MM.1S (cell line): Measurements from ENCODE around the gene CEMIP2.
"Not testable (repeated sequence)": the region's sequence is repeated elsewhere in the genome, so short reads cannot be mapped to it uniquely, and the experiment has no call there.

Experiments used
- DNase-seq: peaks from one replicate; pipeline ENCODE4 v3.0.0-alpha.2; 2015
- H2AFZ ChIP-seq: fragments of 300-600 bp; sonication (generic); 2 replicates; pipeline ENCODE4 v1.6.0; 2016; ENCODE audit warnings: antibody characterized with exemption, low read length
- H3F3A ChIP-seq: fragments of 300-600 bp; sonication (generic); 2 replicates; pipeline ENCODE4 v1.6.1; 2016; ENCODE audit warnings: mild to moderate bottlenecking, antibody characterized with exemption, low read length, moderate library complexity, mixed read lengths; ENCODE audit not compliant: insufficient read depth
- H3K27ac ChIP-seq: fragments of 300-600 bp; sonication (generic); 2 replicates; pipeline ENCODE4 v1.5.1; 2016; ENCODE audit warnings: mild to moderate bottlenecking, low read length
- H3K27me3 ChIP-seq: fragments of 300-600 bp; sonication (generic); replicated peaks from 2 replicates; pipeline ENCODE4 v1.6.0; 2016; ENCODE audit warnings: low read length; ENCODE audit not compliant: insufficient read depth
- H3K36me3 ChIP-seq: fragments of 300-600 bp; sonication (generic); replicated peaks from 2 replicates; pipeline ENCODE4 v1.6.1; 2016; ENCODE audit warnings: mild to moderate bottlenecking, low read length, mixed read lengths; ENCODE audit not compliant: insufficient read depth
- H3K4me1 ChIP-seq: fragments of 300-600 bp; sonication (generic); 2 replicates; pipeline ENCODE4 v1.6.1; 2016; ENCODE audit warnings: low read length, mixed read lengths
- H3K4me2 ChIP-seq: fragments of 300-600 bp; sonication (generic); 2 replicates; pipeline ENCODE4 v1.6.0; 2016; ENCODE audit warnings: low read depth, low read length
- H3K4me3 ChIP-seq: fragments of 300-600 bp; sonication (generic); 2 replicates; pipeline ENCODE4 v1.5.1; 2016; ENCODE audit warnings: low read length, mixed read lengths
- H3K79me2 ChIP-seq: fragments of 300-600 bp; sonication (generic); 2 replicates; pipeline ENCODE4 v1.6.1; 2016; ENCODE audit warnings: mixed run types, low read length, mixed read lengths
- H3K9ac ChIP-seq: fragments of 300-600 bp; sonication (generic); 2 replicates; pipeline ENCODE4 v1.6.1; 2016; ENCODE audit warnings: low read length, mixed read lengths
- H3K9me2 ChIP-seq: fragments of 300-600 bp; sonication (generic); replicated peaks from 2 replicates; pipeline ENCODE4 v1.6.1; 2016; ENCODE audit warnings: mild to moderate bottlenecking, low read length, mixed read lengths; ENCODE audit not compliant: insufficient read depth
- H3K9me3 ChIP-seq: fragments of 300-600 bp; sonication (generic); replicated peaks from 2 replicates; pipeline ENCODE4 v1.6.1; 2016; ENCODE audit warnings: mild to moderate bottlenecking, low read length, mixed read lengths; ENCODE audit not compliant: insufficient read depth
- H4K20me1 ChIP-seq: fragments of 300-600 bp; sonication (generic); 2 replicates; pipeline ENCODE4 v1.6.1; 2016; ENCODE audit warnings: mild to moderate bottlenecking, low read length, moderate library complexity, mixed read lengths; ENCODE audit not compliant: insufficient read depth
- CTCF ChIP-seq: fragments of 300-600 bp; sonication (generic); IDR thresholded peaks from 2 replicates; pipeline ENCODE4 v1.5.1; 2016; ENCODE audit warnings: antibody characterized with exemption, low read length, mixed read lengths
- EZH2 ChIP-seq: fragments of 300-600 bp; sonication (generic); optimal IDR thresholded peaks from 2 replicates; pipeline ENCODE3; 2017; ENCODE audit warnings: low read depth, mild to moderate bottlenecking, antibody characterized with exemption, low read length, mixed read lengths
- EZH2phosphoT487 ChIP-seq: fragments of 300-600 bp; sonication (generic); IDR thresholded peaks from 2 replicates; pipeline ENCODE4 v1.6.1; 2018; ENCODE audit warnings: antibody characterized with exemption, low read length

The CEMIP2 gene

GRCh38 chr9:71806901-71807307, 38.6 kb upstream of the CEMIP2 start:
- no peak overlapping the region for H3K4me2 ChIP-seq
- H4K20me1 ChIP-seq: no peaks in the 10 kb centered on the region

GRCh38 chr9:71805096-71805495, 36.8 kb upstream of the CEMIP2 start:
- H4K20me1 ChIP-seq, H3F3A ChIP-seq, H3K4me1 ChIP-seq, H3K4me3 ChIP-seq, H3K9ac ChIP-seq, H3K27ac ChIP-seq, H3K79me2 ChIP-seq, H3K36me3 ChIP-seq, H3K9me3 ChIP-seq, H3K27me3 ChIP-seq, H3K4me2 ChIP-seq, DNase-seq, H2AFZ ChIP-seq, H3K9me2 ChIP-seq: not testable (repeated sequence)

More at GRCh38 chr9:71806901-71807307, 38.6 kb upstream of the CEMIP2 start:
- Histone ChIP-seq H3K79me2 (no peaks in the 10 kb centered on the region), H3K9me2 (no peaks in the 10 kb centered on the region), H2AFZ (0 out of 2 replicates have a peak overlapping the region, but pooled peaks have one; percentile 17), H3K4me1 (no peaks in the 10 kb centered on the region), H3F3A (no peaks in the 10 kb centered on the region), H3K9ac (no peak overlapping the region), H3K9me3 (no peaks in the 10 kb centered on the region), H3K4me3 (no peak overlapping the region), H3K27ac (no peak overlapping the region), H3K36me3 (no peaks in the 10 kb centered on the region), H3K27me3 (no peaks in the 10 kb centered on the region)
- TF ChIP-seq EZH2 (no peak), CTCF (peak; percentile 96), EZH2phosphoT487 (no peak)
- DNase-seq: peak; percentile 81

- no peak overlapping the region for H3K9ac ChIP-seq
- H2AFZ ChIP-seq: no peak overlapping the region
- no peak overlapping the region for H3K27ac ChIP-seq
- TF ChIP-seq EZH2: no peak
- no peak for TF ChIP-seq CTCF
- no peak for TF ChIP-seq EZH2phosphoT487
- no peak overlapping the region for H3K4me3 ChIP-seq
- H4K20me1 ChIP-seq: no peaks in the 10 kb centered on the region
- no peaks in the 10 kb centered on the region for H3K27me3 ChIP-seq
- no peak overlapping the region for H3K4me2 ChIP-seq
- no peaks in the 10 kb centered on the region for H3K9me2 ChIP-seq
- H3K4me1 ChIP-seq: no peaks in the 10 kb centered on the region
- H3K79me2 ChIP-seq: no peaks in the 10 kb centered on the region
- DNase-seq: no peak
- no peaks in the 10 kb centered on the region for H3F3A ChIP-seq
- no peaks in the 10 kb centered on the region for H3K36me3 ChIP-seq
- no peaks in the 10 kb centered on the region for H3K9me3 ChIP-seq
Measured at GRCh38 chr9:71801826-71802225, 33.5 kb upstream of the CEMIP2 start.

GRCh38 chr9:71797266-71797665, 29.0 kb upstream of the CEMIP2 start:
- no peak for DNase-seq
- TF ChIP-seq EZH2 (no peak), CTCF (no peak), EZH2phosphoT487 (no peak)

More at GRCh38 chr9:71797266-71797665, 29.0 kb upstream of the CEMIP2 start:
- Histone ChIP-seq H3F3A (no peaks in the 10 kb centered on the region; the same call in 1 of the 2 replicates), H3K27ac (no peak overlapping the region), H3K27me3 (no peaks in the 10 kb centered on the region), H3K9me3 (no peaks in the 10 kb centered on the region), H3K4me1 (no peaks in the 10 kb centered on the region), H2AFZ (no peak overlapping the region), H3K9me2 (no peaks in the 10 kb centered on the region), H3K4me2 (no peak overlapping the region), H4K20me1 (no peaks in the 10 kb centered on the region), H3K9ac (no peak overlapping the region), H3K36me3 (no peaks in the 10 kb centered on the region), H3K4me3 (no peak overlapping the region), H3K79me2 (no peaks in the 10 kb centered on the region)
